ENCODE results near the gene RNF214. TPM values are rescaled to one million over a fixed set of nuclear protein-coding genes. Genes with fewer than 3 reads are reported as not detected.

Gene RNF214
- total and polyA plus RNA-seq, 10 of the 15 experiments (the other 5 are each of a cell fraction or from before 2014, with no cell fraction given), result 4.8 to 16.8 (median 10.5) TPM

DNA sequence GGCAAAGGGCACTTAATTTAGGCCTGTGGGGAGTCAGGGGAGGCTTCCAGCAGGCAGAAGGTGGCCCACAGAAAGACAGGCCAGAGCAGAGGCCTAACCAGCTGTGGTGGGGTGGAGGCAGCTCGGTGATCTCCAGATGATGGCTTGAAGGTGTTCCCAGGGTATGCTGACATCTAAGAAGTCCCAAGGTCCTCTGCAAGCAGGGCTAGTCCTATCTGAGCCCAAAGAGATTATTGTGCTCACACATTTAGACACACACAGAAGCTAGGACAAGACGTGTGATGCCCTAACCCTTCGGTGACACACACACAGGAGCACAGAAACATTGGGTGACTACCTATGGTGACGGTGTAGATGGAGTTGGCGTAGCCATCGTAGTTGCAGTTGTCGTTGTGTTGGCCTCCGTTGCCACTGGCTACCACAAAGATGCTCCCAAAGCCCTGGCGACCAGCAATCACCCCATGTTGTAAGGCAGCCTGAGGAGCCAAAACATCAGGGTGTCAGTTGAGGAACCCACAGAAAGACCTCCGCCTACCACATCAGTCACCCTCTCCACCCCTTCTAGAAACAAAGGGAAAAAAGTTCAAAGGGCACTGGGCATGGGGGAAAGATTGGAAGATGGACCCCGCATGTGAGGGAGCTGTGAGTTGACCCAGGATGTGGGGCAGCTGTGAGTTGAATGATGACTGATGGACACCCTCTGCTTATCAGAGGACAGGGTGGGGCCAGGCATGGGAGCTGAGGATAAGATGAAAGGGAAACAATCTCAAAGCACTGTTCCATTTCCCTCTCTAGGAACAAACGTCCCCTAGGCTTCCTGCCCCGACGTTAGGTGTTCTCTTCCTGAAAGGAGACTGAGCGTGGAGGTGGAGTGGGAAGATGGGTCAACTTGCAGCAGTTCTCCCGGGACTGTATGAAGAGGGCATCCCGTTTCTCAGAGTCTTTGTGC, 8.5 kb upstream of the RNF214 start:
- H3K79me2 ChIP-seq (ENCODE audit: control insufficient read depth, insufficient read depth, low read length), result peaks cover under 1% of the 10 kb centered on the region
- FAIRE-seq, result no peak
- no peak overlapping the region for H3K27ac ChIP-seq (ENCODE audit: control insufficient read depth, insufficient read depth)
- ChIA-PET CTCF (interaction anchor here (4.4 to 17.3 kb wide), 2 partner anchors 43 to 118 kb away, joined by 26 to 422 read pairs; partner anchors contain the start of gene SIDT2), POLR2A (no interaction called here), SMC1A (ENCODE audit: uncharacterized antibody, unreplicated experiment) (interaction anchor here (0.6 to 12.2 kb wide), 4 partner anchors 12 to 853 kb away, joined by 3 to 187 read pairs (median 3); partner anchors contain the start of gene SIDT2), RAD21 (ENCODE audit: unreplicated experiment) (interaction anchor here (9.9 kb wide), 1 partner anchor 43 kb away, joined by 159 read pairs; the partner anchor contains the start of gene SIDT2)
- peaks cover 39 to 40% of the 10 kb centered on the region in 2 experiments; a peak in 3 of 4 replicates for H3K36me3 ChIP-seq (ENCODE audit: control insufficient read depth in 2 of 2, insufficient read depth in 2 of 2, low read length in 1 of 2)
- TF ChIP-seq, protein P1, sequence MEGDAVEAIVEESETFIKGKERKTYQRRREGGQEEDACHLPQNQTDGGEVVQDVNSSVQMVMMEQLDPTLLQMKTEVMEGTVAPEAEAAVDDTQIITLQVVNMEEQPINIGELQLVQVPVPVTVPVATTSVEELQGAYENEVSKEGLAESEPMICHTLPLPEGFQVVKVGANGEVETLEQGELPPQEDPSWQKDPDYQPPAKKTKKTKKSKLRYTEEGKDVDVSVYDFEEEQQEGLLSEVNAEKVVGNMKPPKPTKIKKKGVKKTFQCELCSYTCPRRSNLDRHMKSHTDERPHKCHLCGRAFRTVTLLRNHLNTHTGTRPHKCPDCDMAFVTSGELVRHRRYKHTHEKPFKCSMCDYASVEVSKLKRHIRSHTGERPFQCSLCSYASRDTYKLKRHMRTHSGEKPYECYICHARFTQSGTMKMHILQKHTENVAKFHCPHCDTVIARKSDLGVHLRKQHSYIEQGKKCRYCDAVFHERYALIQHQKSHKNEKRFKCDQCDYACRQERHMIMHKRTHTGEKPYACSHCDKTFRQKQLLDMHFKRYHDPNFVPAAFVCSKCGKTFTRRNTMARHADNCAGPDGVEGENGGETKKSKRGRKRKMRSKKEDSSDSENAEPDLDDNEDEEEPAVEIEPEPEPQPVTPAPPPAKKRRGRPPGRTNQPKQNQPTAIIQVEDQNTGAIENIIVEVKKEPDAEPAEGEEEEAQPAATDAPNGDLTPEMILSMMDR (IDR thresholded peaks at IDR 0.05 in 2 of 3, conservative IDR thresholded peaks at IDR 0.05 in 1 of 3; ENCODE audit: control insufficient read depth in 2 of 3, extremely low read depth in 1 of 3, insufficient read depth in 1 of 3, low read depth in 3 of 3, low read length in 3 of 3), result no peak
- TF ChIP-seq POLR2A (IDR thresholded peaks at IDR 0.05; ENCODE audit: low read depth, low read length), result peak; percentile 57
- no peak overlapping the region for H3K4me3 ChIP-seq
- intact Hi-C loops (cut with micrococcal nuclease; ENCODE audit: unreplicated experiment) (no loop called here), in situ Hi-C loops (cut with MboI) (no loop called here)
- H3K27me3 ChIP-seq (replicated peaks in 1 of 2; ENCODE audit: control insufficient read depth in 2 of 2, insufficient read depth in 2 of 2, low read length in 1 of 2), result no peaks in the 10 kb centered on the region
- no peak for ATAC-seq
- 92% methylated on average over 17 of the region's 17 CpGs for WGBS (ENCODE audit: insufficient coverage, insufficient replicate concordance, low lambda C conversion rate, missing lambda C conversion rate)
- DNase-seq (ENCODE audit: low read depth, low spot score), result no peak
- H3K9me3 ChIP-seq (replicated peaks; ENCODE audit: control insufficient read depth, insufficient read depth, low read length), result no peaks in the 10 kb centered on the region
- no peak overlapping the region for H3K4me2 ChIP-seq (ENCODE audit: control insufficient read depth, insufficient read depth)
- H4K20me1 ChIP-seq (ENCODE audit: control insufficient read depth, insufficient read depth), result no peaks in the 10 kb centered on the region; the same call in 1 of the 2 replicates
- no peak overlapping the region for H2AFZ ChIP-seq (ENCODE audit: control insufficient read depth, low read depth, low read length)
- H3K4me1 ChIP-seq (ENCODE audit: control insufficient read depth, insufficient read depth, low read length), result no peaks in the 10 kb centered on the region
- no TSS peak for BruUV-seq (replicated peaks)
- no peak overlapping the region for H3K9ac ChIP-seq (ENCODE audit: control insufficient read depth, insufficient read depth, low read length)
